ENCODE measurements around the gene CXCL12. TPM values are rescaled to one million over a fixed set of nuclear protein-coding genes. Genes with fewer than 3 reads are reported as not detected.

CXCL12 gene
- total RNA-seq, 1 donor from 2014 or later: 23.7 TPM

DNA sequence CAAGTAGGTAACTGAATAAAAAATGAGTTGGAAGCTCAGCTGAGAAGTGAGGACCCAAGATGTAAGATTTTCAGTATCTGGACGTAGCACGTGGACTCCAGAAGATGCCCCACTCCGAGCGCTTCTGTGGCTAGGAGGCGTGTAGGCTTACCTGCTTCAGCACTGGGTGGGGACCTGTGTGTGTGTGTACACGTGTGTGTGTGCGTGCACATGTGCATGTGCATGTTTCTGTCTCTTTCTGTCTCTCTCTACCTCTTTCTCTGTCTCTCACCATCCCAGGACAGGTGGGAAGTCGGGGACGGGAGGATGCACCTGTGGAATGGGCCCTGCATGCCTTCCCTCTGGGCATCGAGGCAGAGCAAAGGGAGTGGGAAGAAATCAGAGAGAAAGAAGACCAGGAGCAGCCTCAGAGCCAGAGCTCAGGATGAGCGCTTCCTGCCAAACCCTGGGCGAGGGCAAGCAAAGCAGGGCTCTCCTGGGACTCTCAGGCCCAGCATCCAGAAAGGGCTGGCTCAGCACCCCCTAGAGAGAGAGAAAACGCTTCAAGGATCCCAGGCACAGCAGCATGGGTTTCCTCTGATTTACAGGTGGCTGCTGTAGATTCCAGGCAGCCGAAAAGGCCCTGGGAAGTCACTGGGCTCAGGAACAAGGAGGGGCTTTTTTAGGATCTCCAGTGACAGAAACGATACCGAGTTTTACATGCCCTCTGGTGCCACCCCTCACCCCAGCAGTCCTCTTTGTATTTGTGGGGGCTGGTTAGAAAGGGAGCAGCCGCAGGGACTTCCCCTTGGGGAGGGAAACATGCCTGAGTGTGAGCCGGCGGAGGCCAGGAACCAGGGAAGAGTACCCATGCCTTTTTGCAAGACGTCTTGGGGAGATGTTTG is 28.5 kb downstream of the CXCL12 start:
- Histone ChIP-seq H3K9me3 (ENCODE audit: insufficient read depth, low read depth, low read length) (no peaks in the 10 kb centered on the region), H3K4me3 (ENCODE audit: insufficient read depth, low read depth, low read length) (no peak overlapping the region), H3K27me3 (ENCODE audit: insufficient read depth, low read length) (peaks cover 2% of the 10 kb centered on the region), H3K9ac (ENCODE audit: low read length) (no peak overlapping the region), H3K36me3 (ENCODE audit: insufficient read depth, low read length) (no peaks in the 10 kb centered on the region), H3K4me2 (ENCODE audit: low read length) (no peak overlapping the region), H2AFZ (ENCODE audit: low read depth, low read length) (no peak overlapping the region), H3K79me2 (ENCODE audit: insufficient read depth, low read length) (no peaks in the 10 kb centered on the region), H3K27ac (ENCODE audit: low read depth, low read length) (no peak overlapping the region), H4K20me1 (ENCODE audit: insufficient read depth, low read length) (no peaks in the 10 kb centered on the region), H3K4me1 (ENCODE audit: insufficient read depth, low read length) (peaks cover 7% of the 10 kb centered on the region)
- Mint-ChIP-seq H3K9me3 (ENCODE audit: unreplicated experiment) (no peaks in the 10 kb centered on the region), H3K27ac (ENCODE audit: unreplicated experiment) (no peak overlapping the region), H3K27me3 (ENCODE audit: low read depth, unreplicated experiment) (peaks cover 67% of the 10 kb centered on the region), H3K4me1 (ENCODE audit: low read depth, unreplicated experiment) (peaks cover 3% of the 10 kb centered on the region), H3K4me3 (ENCODE audit: unreplicated experiment) (no peak overlapping the region), H3K36me3 (ENCODE audit: low read depth, unreplicated experiment) (no peaks in the 10 kb centered on the region)
- FAIRE-seq (no peak), DNase-seq (ENCODE audit: low read depth) (no peak)
- no peak for TF ChIP-seq EZH2 (IDR thresholded peaks at IDR 0.05; ENCODE audit: insufficient read depth, low read length)
- TF ChIP-seq, protein P1, sequence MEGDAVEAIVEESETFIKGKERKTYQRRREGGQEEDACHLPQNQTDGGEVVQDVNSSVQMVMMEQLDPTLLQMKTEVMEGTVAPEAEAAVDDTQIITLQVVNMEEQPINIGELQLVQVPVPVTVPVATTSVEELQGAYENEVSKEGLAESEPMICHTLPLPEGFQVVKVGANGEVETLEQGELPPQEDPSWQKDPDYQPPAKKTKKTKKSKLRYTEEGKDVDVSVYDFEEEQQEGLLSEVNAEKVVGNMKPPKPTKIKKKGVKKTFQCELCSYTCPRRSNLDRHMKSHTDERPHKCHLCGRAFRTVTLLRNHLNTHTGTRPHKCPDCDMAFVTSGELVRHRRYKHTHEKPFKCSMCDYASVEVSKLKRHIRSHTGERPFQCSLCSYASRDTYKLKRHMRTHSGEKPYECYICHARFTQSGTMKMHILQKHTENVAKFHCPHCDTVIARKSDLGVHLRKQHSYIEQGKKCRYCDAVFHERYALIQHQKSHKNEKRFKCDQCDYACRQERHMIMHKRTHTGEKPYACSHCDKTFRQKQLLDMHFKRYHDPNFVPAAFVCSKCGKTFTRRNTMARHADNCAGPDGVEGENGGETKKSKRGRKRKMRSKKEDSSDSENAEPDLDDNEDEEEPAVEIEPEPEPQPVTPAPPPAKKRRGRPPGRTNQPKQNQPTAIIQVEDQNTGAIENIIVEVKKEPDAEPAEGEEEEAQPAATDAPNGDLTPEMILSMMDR (IDR thresholded peaks at IDR 0.05; ENCODE audit: insufficient read depth, low read depth, low read length): no peak

GRCh38 chr10:44355630-44356029 is 29.3 kb downstream of the CXCL12 start:
- H3K36me3 ChIP-seq (ENCODE audit: insufficient read depth, low read length): no peaks in the 10 kb centered on the region
- H3K27me3 Mint-ChIP-seq (ENCODE audit: low read depth, unreplicated experiment): peaks cover 64% of the 10 kb centered on the region
- FAIRE-seq: no peak
- no peaks in the 10 kb centered on the region for H3K36me3 Mint-ChIP-seq (ENCODE audit: low read depth, unreplicated experiment)
- no peak for TF ChIP-seq EZH2 (IDR thresholded peaks at IDR 0.05; ENCODE audit: insufficient read depth, low read length)
- TF ChIP-seq, protein P1 (IDR thresholded peaks at IDR 0.05; ENCODE audit: insufficient read depth, low read depth, low read length): no peak
- peaks cover 3% of the 10 kb centered on the region for H3K4me1 Mint-ChIP-seq (ENCODE audit: low read depth, unreplicated experiment)
- no peak overlapping the region for H3K27ac Mint-ChIP-seq (ENCODE audit: unreplicated experiment)
- H3K4me3 ChIP-seq (ENCODE audit: insufficient read depth, low read depth, low read length): no peak overlapping the region
- no peak overlapping the region for H3K27ac ChIP-seq (ENCODE audit: low read depth, low read length)
- H2AFZ ChIP-seq (ENCODE audit: low read depth, low read length): no peak overlapping the region
- H3K27me3 ChIP-seq (ENCODE audit: insufficient read depth, low read length): no peaks in the 10 kb centered on the region
- H3K9me3 ChIP-seq (ENCODE audit: insufficient read depth, low read depth, low read length): no peaks in the 10 kb centered on the region
- H3K9ac ChIP-seq (ENCODE audit: low read length): no peak overlapping the region
- H3K4me1 ChIP-seq (ENCODE audit: insufficient read depth, low read length): peaks cover 7% of the 10 kb centered on the region
- no peak overlapping the region for H3K4me2 ChIP-seq (ENCODE audit: low read length)
- no peaks in the 10 kb centered on the region for H3K9me3 Mint-ChIP-seq (ENCODE audit: unreplicated experiment)
- no peak for DNase-seq (ENCODE audit: low read depth)
- no peaks in the 10 kb centered on the region for H4K20me1 ChIP-seq (ENCODE audit: insufficient read depth, low read length)
- no peaks in the 10 kb centered on the region for H3K79me2 ChIP-seq (ENCODE audit: insufficient read depth, low read length)
- no peak overlapping the region for H3K4me3 Mint-ChIP-seq (ENCODE audit: unreplicated experiment)

DNA sequence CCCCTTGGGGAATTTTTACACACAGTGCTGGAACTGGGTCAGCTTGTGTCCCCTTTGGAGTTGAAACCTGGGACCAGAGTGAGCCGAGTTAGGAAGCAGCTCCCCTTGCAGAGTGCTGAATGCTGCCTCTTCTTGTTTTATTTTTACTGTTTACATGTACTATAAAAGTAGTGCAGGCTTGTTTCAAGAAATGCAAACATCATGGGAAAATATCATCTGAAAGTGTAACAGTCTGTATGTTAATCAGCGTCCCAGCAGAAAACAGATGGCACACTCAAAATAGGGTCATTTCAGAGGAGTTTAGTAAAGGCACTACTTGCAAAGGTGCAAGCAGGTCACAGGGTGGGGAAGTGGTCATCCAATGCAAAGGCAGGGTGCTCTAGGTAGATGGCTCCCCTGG is 30.1 kb downstream of the CXCL12 start:
- H3K27ac Mint-ChIP-seq (ENCODE audit: unreplicated experiment): no peak overlapping the region
- TF ChIP-seq, protein P1 (IDR thresholded peaks at IDR 0.05; ENCODE audit: insufficient read depth, low read depth, low read length): no peak
- no peak for TF ChIP-seq EZH2 (IDR thresholded peaks at IDR 0.05; ENCODE audit: insufficient read depth, low read length)
- no peak overlapping the region for H3K4me3 Mint-ChIP-seq (ENCODE audit: unreplicated experiment)
- peaks cover 3% of the 10 kb centered on the region for H3K4me1 Mint-ChIP-seq (ENCODE audit: low read depth, unreplicated experiment)
- Histone ChIP-seq H3K4me2 (ENCODE audit: low read length) (no peak overlapping the region), H3K27me3 (ENCODE audit: insufficient read depth, low read length) (no peaks in the 10 kb centered on the region), H3K79me2 (ENCODE audit: insufficient read depth, low read length) (no peaks in the 10 kb centered on the region), H3K36me3 (ENCODE audit: insufficient read depth, low read length) (no peaks in the 10 kb centered on the region), H4K20me1 (ENCODE audit: insufficient read depth, low read length) (no peaks in the 10 kb centered on the region), H3K9ac (ENCODE audit: low read length) (no peak overlapping the region), H3K4me1 (ENCODE audit: insufficient read depth, low read length) (peaks cover 7% of the 10 kb centered on the region), H3K9me3 (ENCODE audit: insufficient read depth, low read depth, low read length) (no peaks in the 10 kb centered on the region), H2AFZ (ENCODE audit: low read depth, low read length) (no peak overlapping the region), H3K27ac (ENCODE audit: low read depth, low read length) (no peak overlapping the region), H3K4me3 (ENCODE audit: insufficient read depth, low read depth, low read length) (no peak overlapping the region)
- DNase-seq (ENCODE audit: low read depth): no peak
- no peak for FAIRE-seq
- H3K9me3 Mint-ChIP-seq (ENCODE audit: unreplicated experiment): no peaks in the 10 kb centered on the region
- no peaks in the 10 kb centered on the region for H3K36me3 Mint-ChIP-seq (ENCODE audit: low read depth, unreplicated experiment)
- H3K27me3 Mint-ChIP-seq (ENCODE audit: low read depth, unreplicated experiment): peaks cover 60% of the 10 kb centered on the region
